BJ (cell line): ENCODE data around the gene EMP3. TPM values are rescaled to one million over a fixed set of nuclear protein-coding genes. Genes with fewer than 3 reads are reported as not detected.

Experiments used
- CTCF ChIA-PET: fragments of 350-600 bp; formaldehyde crosslinking; extraction: SDS; loops from one replicate; lab custom pipeline; 2021; ENCODE audit warnings: antibody characterized with exemption, inconsistent platforms; lab: Yijun Ruan, JAX
- POLR2A ChIA-PET: fragments of 300-600 bp; sonication (Branson Sonifier 250); formaldehyde crosslinking; extraction: SDS; loops from one replicate; lab custom pipeline; 2021; ENCODE audit warnings: antibody characterized with exemption; lab: Charles Lee
- DNase-seq: peaks from one replicate; pipeline ENCODE4 v3.0.0-alpha.2; 2011; ENCODE audit warnings: low read depth
- H3K27me3 ChIP-seq: 2 replicates; pipeline ENCODE4 v1.6.0; 2011; ENCODE audit warnings: low read length; ENCODE audit not compliant: control insufficient read depth, insufficient read depth
- H3K36me3 ChIP-seq: 2 replicates; pipeline ENCODE4 v1.5.1; 2011; ENCODE audit warnings: low read length; ENCODE audit not compliant: control insufficient read depth, insufficient read depth
- H3K4me3 ChIP-seq: 2 replicates; pipeline ENCODE4 v1.5.1; 2011; ENCODE audit warnings: low read depth, mild to moderate bottlenecking, control low read depth, low read length
- polyA plus RNA-seq: library from polyadenylated mRNA; depleted of rRNA; stranded (reverse); fragments of >200 nt; gene quantifications from 2 replicates; pipeline ENCODE4 v1.2.3, GENCODE V29; 2011
- TF ChIP-seq, protein P1 (sequence below): IDR thresholded peaks from 2 replicates; pipeline ENCODE4 v1.5.1; 2011; ENCODE audit warnings: low read depth, mild to moderate bottlenecking, control low read depth, inconsistent platforms, low read length, moderate library complexity; ENCODE audit not compliant: insufficient read depth

The EMP3 gene
- polyA plus RNA-seq, 1 experiment, result 472 TPM

GRCh38 chr19:48296963-48297734, 28.2 kb upstream of the EMP3 start:
- POLR2A ChIA-PET, result no interaction called here
- TF ChIP-seq, protein P1, sequence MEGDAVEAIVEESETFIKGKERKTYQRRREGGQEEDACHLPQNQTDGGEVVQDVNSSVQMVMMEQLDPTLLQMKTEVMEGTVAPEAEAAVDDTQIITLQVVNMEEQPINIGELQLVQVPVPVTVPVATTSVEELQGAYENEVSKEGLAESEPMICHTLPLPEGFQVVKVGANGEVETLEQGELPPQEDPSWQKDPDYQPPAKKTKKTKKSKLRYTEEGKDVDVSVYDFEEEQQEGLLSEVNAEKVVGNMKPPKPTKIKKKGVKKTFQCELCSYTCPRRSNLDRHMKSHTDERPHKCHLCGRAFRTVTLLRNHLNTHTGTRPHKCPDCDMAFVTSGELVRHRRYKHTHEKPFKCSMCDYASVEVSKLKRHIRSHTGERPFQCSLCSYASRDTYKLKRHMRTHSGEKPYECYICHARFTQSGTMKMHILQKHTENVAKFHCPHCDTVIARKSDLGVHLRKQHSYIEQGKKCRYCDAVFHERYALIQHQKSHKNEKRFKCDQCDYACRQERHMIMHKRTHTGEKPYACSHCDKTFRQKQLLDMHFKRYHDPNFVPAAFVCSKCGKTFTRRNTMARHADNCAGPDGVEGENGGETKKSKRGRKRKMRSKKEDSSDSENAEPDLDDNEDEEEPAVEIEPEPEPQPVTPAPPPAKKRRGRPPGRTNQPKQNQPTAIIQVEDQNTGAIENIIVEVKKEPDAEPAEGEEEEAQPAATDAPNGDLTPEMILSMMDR, result no peak
- Histone ChIP-seq H3K4me3 (no peak overlapping the region), H3K36me3 (no peaks in the 10 kb centered on the region), H3K27me3 (peaks cover 1% of the 10 kb centered on the region; the same call in 1 of the 2 replicates)
- DNase-seq, result no peak
- CTCF ChIA-PET, result no interaction called here

- POLR2A ChIA-PET, result no interaction called here
- Histone ChIP-seq H3K36me3 (no peaks in the 10 kb centered on the region), H3K4me3 (no peak overlapping the region), H3K27me3 (peaks cover 3% of the 10 kb centered on the region; the same call in 1 of the 2 replicates)
- CTCF ChIA-PET, result interaction anchor here (0.9 to 2.0 kb wide), 3 partner anchors 11 to 31 kb away, joined by 3 to 10 read pairs (median 4); no protein-coding TSS in a partner anchor
- TF ChIP-seq, protein P1, result no peak
- no peak for DNase-seq
Observed at GRCh38 chr19:48297975-48298374, 27.4 kb upstream of the EMP3 start.

DNA sequence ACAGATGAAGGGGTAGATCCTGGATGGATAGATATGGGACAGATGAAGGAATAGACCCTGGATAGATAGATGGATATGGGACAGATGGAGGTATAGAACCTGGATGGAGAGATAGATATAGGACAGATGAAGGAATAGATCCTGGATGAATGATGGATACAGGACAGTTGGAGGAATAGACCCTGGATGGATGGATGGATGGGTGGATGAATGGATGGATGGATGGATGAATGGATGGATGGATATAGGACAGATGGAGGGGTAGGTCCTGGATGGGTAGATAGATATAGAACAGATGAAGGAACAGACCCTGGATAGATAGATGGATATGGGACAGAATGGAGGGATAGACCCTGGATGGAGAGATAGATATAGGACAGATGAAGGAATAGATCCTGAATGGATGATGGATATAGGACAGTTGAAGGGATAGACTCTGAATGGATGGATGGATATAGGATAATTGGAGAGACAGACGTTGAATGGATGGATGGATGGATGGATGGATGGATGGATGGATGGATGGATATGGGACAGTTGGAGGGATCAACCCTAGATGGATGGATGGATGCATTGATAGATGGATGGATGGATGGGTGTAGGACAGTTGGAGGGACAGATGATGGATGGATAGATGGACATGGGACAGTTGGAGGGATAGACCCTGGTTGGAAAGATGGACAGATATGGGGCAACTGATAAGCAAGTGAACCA, 23.3 kb upstream of the EMP3 start:
- peaks cover 5% of the 10 kb centered on the region for H3K27me3 ChIP-seq
- H3K4me3 ChIP-seq, result no peak overlapping the region
- ChIA-PET POLR2A (no interaction called here), CTCF (interaction anchor here (0.6 to 0.7 kb wide), 2 partner anchors 9 to 56 kb away, joined by 3 read pairs; no protein-coding TSS in a partner anchor)
- no peaks in the 10 kb centered on the region for H3K36me3 ChIP-seq
- DNase-seq, result no peak
- TF ChIP-seq, protein P1, result no peak

DNA sequence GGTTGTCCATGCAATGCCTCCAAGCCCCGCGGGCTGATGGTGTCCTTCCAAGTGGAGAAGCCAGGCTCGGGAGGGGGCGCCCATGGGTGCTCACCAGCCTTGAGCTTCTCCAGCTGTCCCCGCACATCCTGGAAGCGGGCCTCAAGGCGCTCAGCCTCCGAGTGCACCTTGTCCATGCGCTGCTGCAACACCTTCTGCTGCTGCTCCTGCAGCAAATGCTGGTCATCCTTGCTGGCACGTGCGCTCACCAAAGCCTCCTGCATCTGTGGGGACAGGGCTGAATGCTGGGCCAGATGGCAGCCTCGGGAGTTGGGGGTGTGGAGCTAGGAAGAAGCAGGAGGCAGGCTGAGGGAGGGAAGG, 22.8 kb upstream of the EMP3 start:
- POLR2A ChIA-PET, result no interaction called here

More for the DNA sequence above, 22.8 kb upstream of the EMP3 start:
- no peak for DNase-seq
- TF ChIP-seq, protein P1, result no peak
- CTCF ChIA-PET, result interaction anchor here (0.6 to 0.7 kb wide), 2 partner anchors 10 to 56 kb away, joined by 3 read pairs; no protein-coding TSS in a partner anchor
- peaks cover 5% of the 10 kb centered on the region for H3K27me3 ChIP-seq
- no peak overlapping the region for H3K4me3 ChIP-seq
- no peaks in the 10 kb centered on the region for H3K36me3 ChIP-seq
